ENCODE results near the gene HTRA2.

Gene HTRA2

GRCh38 chr2:74500578-74500946, 29.2 kb upstream of the HTRA2 start:
- no peak for DNase-seq (ENCODE audit: low read depth, low spot score)

- DNase-seq (ENCODE audit: low read depth, low spot score): no peak
These were observed 28.2 kb upstream of the HTRA2 start for GRCh38 chr2:74501335-74502071.

- no peak for DNase-seq (ENCODE audit: low read depth, low spot score)
These were observed 27.5 kb upstream of the HTRA2 start for GRCh38 chr2:74502147-74502719.

GRCh38 chr2:74502720-74503505, 26.8 kb upstream of the HTRA2 start:
- DNase-seq (ENCODE audit: low read depth, low spot score): no peak

- no peak for DNase-seq (ENCODE audit: low read depth, low spot score)
These were observed 25.9 kb upstream of the HTRA2 start for GRCh38 chr2:74503506-74504475.

- DNase-seq (ENCODE audit: low read depth, low spot score): no peak
These were observed 25.1 kb upstream of the HTRA2 start for GRCh38 chr2:74504591-74504990.

- DNase-seq (ENCODE audit: low read depth, low spot score): no peak
These were observed 24.1 kb upstream of the HTRA2 start for GRCh38 chr2:74505448-74506246.

GRCh38 chr2:74507145-74507925, 22.4 kb upstream of the HTRA2 start, which contains the start of gene PCGF1:
Gene PCGF1, minus strand, starts transcription at chr2:74507695. Its CDS starts 27 bp downstream, at chr2:74507668.
- DNase-seq (ENCODE audit: low read depth, low spot score): peak; percentile 96

GRCh38 chr2:74507926-74508520, 21.7 kb upstream of the HTRA2 start:
- DNase-seq (ENCODE audit: low read depth, low spot score): no peak

- no peak for DNase-seq (ENCODE audit: low read depth, low spot score)
These were observed 19.5 kb upstream of the HTRA2 start for GRCh38 chr2:74510272-74510671.

- no peak for DNase-seq (ENCODE audit: low read depth, low spot score)
These were observed 18.4 kb upstream of the HTRA2 start for GRCh38 chr2:74511104-74511989.

- no peak for DNase-seq (ENCODE audit: low read depth, low spot score)
These were observed 16.8 kb upstream of the HTRA2 start for GRCh38 chr2:74512744-74513604.

GRCh38 chr2:74513605-74514367, 15.9 kb upstream of the HTRA2 start:
- no peak for DNase-seq (ENCODE audit: low read depth, low spot score)

GRCh38 chr2:74514368-74515270, 15.1 kb upstream of the HTRA2 start, which contains the start of gene TLX2:
Gene TLX2, plus strand, starts transcription at chr2:74514450. Its CDS starts 357 bp downstream, at chr2:74514807.
- no peak for DNase-seq (ENCODE audit: low read depth, low spot score)

- DNase-seq (ENCODE audit: low read depth, low spot score): no peak
These were observed 14.3 kb upstream of the HTRA2 start for GRCh38 chr2:74515271-74515980.

Measured in smooth muscle cell of the brain vasculature (primary cell).